ENCODE results near the gene EFEMP1.
A peak's percentile ranks its signal among the peaks of the same experiment; 100 is the strongest.

Gene EFEMP1

DNA sequence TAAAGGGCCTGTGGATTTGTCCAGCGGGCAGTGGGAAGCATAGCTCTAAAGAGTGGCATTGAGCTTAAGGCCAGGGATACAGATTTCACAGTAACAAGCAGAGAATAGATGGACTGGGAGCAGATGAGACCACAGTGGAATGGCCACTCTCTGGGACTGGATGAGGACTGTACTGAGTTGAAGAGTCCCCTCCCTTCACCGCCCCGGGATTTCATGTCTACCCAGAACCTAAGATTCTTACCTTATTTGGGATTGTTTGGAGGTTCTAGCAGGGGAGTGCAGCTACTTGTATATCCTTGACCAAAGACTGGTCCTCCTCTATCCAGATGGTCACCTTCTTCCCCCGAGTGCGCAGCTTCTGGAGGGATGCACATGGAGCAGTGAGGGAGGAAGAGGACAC lies 28.0 kb upstream of the EFEMP1 start:
- no peak overlapping the region for H3K4me3 ChIP-seq (replicated peaks in 1 of 2; ENCODE audit: low read depth in 2 of 2, low read length in 2 of 2)
- no peak for DNase-seq (ENCODE audit: low read depth in 2 of 2)
- TF ChIP-seq, protein P1, sequence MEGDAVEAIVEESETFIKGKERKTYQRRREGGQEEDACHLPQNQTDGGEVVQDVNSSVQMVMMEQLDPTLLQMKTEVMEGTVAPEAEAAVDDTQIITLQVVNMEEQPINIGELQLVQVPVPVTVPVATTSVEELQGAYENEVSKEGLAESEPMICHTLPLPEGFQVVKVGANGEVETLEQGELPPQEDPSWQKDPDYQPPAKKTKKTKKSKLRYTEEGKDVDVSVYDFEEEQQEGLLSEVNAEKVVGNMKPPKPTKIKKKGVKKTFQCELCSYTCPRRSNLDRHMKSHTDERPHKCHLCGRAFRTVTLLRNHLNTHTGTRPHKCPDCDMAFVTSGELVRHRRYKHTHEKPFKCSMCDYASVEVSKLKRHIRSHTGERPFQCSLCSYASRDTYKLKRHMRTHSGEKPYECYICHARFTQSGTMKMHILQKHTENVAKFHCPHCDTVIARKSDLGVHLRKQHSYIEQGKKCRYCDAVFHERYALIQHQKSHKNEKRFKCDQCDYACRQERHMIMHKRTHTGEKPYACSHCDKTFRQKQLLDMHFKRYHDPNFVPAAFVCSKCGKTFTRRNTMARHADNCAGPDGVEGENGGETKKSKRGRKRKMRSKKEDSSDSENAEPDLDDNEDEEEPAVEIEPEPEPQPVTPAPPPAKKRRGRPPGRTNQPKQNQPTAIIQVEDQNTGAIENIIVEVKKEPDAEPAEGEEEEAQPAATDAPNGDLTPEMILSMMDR (IDR thresholded peaks at IDR 0.05; ENCODE audit: low read depth, low read length): no peak

DNA sequence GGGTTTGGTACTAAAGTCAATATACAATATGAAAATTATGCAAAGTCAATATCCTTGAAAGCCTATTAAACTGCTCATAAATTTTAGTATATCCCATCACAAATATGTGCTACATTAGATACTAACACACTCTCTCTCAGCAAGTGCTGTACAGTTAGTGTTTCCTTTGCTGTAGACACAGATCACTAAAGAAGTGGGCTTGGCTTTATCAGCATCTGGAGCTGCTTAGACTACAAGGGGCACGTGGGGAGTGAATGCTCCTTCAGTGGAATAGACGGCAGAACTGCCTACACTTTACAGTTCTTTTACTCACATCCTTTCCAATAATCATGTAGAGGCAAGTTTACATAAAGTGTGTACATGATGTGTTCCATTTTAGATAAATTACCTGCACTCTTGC lies 26.0 kb upstream of the EFEMP1 start:
- TF ChIP-seq, protein P1 (IDR thresholded peaks at IDR 0.05; ENCODE audit: low read depth, low read length): no peak
- no peak overlapping the region for H3K4me3 ChIP-seq (replicated peaks in 1 of 2; ENCODE audit: low read depth in 2 of 2, low read length in 2 of 2)
- no peak for DNase-seq (ENCODE audit: low read depth in 2 of 2)

DNA sequence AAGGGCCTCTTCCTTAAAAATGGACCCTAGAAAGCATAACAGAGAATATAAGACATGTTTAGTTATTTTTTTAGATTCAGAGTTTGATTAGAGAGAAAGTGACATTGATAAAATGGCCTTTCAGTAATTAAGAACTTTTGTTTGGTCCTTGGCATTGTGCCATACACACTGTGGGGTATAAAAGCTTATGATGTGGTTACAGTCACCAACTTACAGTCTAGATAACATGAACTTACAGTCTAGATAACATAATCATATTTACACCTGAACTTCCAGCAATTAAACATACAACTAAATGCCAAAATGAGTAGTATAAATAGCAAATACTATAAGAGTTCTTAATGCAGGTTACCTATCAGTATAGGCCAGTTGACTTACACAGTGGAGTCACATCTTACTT lies 25.6 kb upstream of the EFEMP1 start:
- TF ChIP-seq, protein P1 (IDR thresholded peaks at IDR 0.05; ENCODE audit: low read depth, low read length): no peak
- H3K4me3 ChIP-seq (replicated peaks in 1 of 2; ENCODE audit: low read depth in 2 of 2, low read length in 2 of 2): no peak overlapping the region
- no peak for DNase-seq (ENCODE audit: low read depth in 2 of 2)

DNA sequence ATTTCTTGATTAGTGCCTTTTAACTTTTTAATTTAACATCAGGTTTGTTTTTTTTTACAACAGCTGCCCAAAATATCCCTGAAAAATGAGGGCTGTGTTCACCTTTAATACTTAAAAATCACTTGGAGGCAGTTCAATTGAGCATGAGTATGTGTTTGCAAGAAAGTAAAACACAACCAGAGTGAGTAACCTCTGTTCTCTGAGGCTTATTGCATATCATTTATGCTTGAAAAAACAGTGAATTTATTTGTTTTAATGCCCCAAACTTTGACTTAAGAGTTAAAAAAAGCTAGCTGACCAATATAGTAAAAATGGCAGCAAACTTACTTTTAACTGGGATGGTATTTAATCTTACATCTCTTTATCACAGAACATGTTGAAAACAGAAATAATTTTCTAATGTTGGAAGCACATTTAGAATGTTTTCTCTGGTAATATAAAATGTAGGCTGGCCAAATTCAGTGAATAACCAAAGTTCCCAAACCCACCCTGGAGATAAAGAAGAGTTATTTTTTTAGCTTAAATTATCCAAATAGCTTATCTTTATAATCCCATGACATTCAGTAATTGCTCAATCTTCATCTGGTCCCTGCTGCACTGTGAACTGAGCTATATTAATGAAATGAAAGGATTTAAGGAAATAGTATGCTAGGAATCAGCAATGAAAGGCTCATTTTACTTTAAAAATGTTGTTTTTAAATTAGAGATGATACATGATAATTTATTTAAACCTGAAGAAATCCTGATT lies 24.8 kb upstream of the EFEMP1 start:
- DNase-seq (ENCODE audit: low read depth in 2 of 2): peak; percentile 57 to 58
- TF ChIP-seq, protein P1 (IDR thresholded peaks at IDR 0.05; ENCODE audit: low read depth, low read length): no peak
- H3K4me3 ChIP-seq (replicated peaks in 1 of 2; ENCODE audit: low read depth in 2 of 2, low read length in 2 of 2): no peak overlapping the region

DNA sequence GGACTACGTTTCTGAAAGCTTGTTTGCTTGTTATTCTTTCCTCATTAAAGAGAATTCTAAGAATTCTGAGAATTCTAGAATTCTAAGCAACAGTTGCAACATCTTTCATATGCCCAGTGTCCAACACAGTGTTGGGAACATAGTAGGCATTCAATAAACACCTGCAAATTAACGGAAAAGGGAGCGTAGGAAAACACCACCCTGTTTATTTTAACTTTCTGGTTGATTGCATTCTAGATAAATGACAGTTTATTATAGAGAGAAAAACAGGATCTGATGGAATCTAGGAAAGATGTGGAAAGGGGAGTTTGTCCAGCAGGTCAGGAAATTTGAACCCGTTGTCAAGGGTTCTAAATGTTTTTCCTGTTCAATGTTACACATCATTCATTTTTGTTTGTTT lies 24.2 kb upstream of the EFEMP1 start:
- no peak for DNase-seq (ENCODE audit: low read depth in 2 of 2)
- H3K4me3 ChIP-seq (replicated peaks in 1 of 2; ENCODE audit: low read depth in 2 of 2, low read length in 2 of 2): no peak overlapping the region
- TF ChIP-seq, protein P1 (IDR thresholded peaks at IDR 0.05; ENCODE audit: low read depth, low read length): no peak

DNA sequence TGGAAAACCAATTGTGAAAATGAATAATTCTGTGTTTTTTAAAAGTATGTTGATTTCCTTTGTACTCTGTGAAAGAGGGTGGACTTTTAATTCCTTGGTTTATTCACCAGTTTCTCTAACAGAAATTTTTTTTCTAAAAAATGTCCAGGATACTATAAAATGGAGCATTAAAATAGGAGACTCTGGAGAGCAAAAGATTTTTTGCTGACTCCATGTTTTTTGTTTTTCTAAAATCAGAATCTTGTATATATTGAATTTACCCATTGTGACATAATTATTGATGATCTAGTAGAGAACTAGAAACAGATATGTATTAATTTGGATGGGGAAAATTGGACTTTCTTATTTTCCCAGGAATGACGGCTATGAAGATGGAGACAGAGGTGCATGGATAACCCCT lies 23.2 kb upstream of the EFEMP1 start:
- no peak for DNase-seq (ENCODE audit: low read depth in 2 of 2)
- TF ChIP-seq, protein P1 (IDR thresholded peaks at IDR 0.05; ENCODE audit: low read depth, low read length): no peak
- H3K4me3 ChIP-seq (replicated peaks in 1 of 2; ENCODE audit: low read depth in 2 of 2, low read length in 2 of 2): no peak overlapping the region

DNA sequence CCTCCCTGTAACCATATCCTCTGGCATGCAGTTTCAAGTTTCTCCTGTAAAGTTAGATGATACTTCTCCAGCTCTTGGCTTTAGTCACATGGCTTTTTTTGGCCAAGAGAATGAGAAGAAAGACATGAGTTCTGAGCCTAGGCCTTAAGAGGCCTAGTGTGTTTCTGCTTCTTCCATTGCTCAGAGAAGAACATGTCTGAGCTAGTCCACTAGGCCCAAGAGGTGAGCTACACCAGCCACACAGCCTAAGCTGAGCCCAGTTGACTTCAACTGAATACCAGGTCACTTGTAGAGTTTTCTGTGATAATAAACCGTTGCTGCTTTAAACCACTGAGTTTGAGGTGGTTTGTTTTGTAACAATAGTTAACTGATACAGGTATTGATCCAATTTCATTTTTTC lies 19.9 kb upstream of the EFEMP1 start:
- TF ChIP-seq, protein P1 (IDR thresholded peaks at IDR 0.05; ENCODE audit: low read depth, low read length): no peak
- no peak overlapping the region for H3K4me3 ChIP-seq (replicated peaks in 1 of 2; ENCODE audit: low read depth in 2 of 2, low read length in 2 of 2)
- DNase-seq (ENCODE audit: low read depth in 2 of 2): no peak
